Skeletal muscle satellite cell (primary cell): ENCODE measurements around the gene CORO6.

Experiments
- H3K27me3 ChIP-seq: 2 replicates; pipeline ENCODE4 v1.7.0; 2013; ENCODE audit warnings: low read length; ENCODE audit not compliant: control insufficient read depth, insufficient read depth
- H3K36me3 ChIP-seq: 2 replicates; pipeline ENCODE4 v1.7.0; 2013; ENCODE audit warnings: mild to moderate bottlenecking, control low read depth, low read length; ENCODE audit not compliant: insufficient read depth
- H3K4me1 ChIP-seq: 2 replicates; pipeline ENCODE4 v1.7.0; 2013; ENCODE audit warnings: low read length; ENCODE audit not compliant: control insufficient read depth, insufficient read depth
- H3K4me2 ChIP-seq: 2 replicates; pipeline ENCODE4 v1.7.0; 2013; ENCODE audit warnings: mild to moderate bottlenecking, low read length
- H3K4me3 ChIP-seq: 2 replicates; pipeline ENCODE4 v1.7.0; 2013; ENCODE audit warnings: low read length
- H3K9ac ChIP-seq: 2 replicates; pipeline ENCODE4 v1.7.0; 2013; ENCODE audit warnings: mild to moderate bottlenecking, low read depth, low read length, moderate library complexity
- H3K9me3 ChIP-seq: replicated peaks from 2 replicates; pipeline ENCODE4 v1.7.0; 2013; ENCODE audit warnings: mild to moderate bottlenecking, control low read depth, low read length

The CORO6 gene

GRCh38 chr17:29577385-29578211 lies 45.1 kb downstream of the CORO6 start:
- Histone ChIP-seq H3K4me2 (peak overlapping the region; percentile 53), H3K4me3 (peak overlapping the region; percentile 18), H3K36me3 (peaks cover 61% of the 10 kb centered on the region), H3K4me1 (peaks cover 21% of the 10 kb centered on the region), H3K9ac (no peak overlapping the region), H3K9me3 (no peaks in the 10 kb centered on the region), H3K27me3 (no peaks in the 10 kb centered on the region)

GRCh38 chr17:29577001-29577370 lies 45.7 kb downstream of the CORO6 start:
- Histone ChIP-seq H3K4me3 (no peak overlapping the region), H3K36me3 (peaks cover 55% of the 10 kb centered on the region), H3K4me1 (peaks cover 28% of the 10 kb centered on the region), H3K4me2 (no peak overlapping the region), H3K9me3 (no peaks in the 10 kb centered on the region), H3K9ac (no peak overlapping the region), H3K27me3 (no peaks in the 10 kb centered on the region)

GRCh38 chr17:29576214-29577000 lies 46.3 kb downstream of the CORO6 start:
- H3K4me1 ChIP-seq = peaks cover 28% of the 10 kb centered on the region
- no peak overlapping the region for H3K9ac ChIP-seq
- no peak overlapping the region for H3K4me3 ChIP-seq
- no peak overlapping the region for H3K4me2 ChIP-seq
- peaks cover 49% of the 10 kb centered on the region for H3K36me3 ChIP-seq
- H3K9me3 ChIP-seq = no peaks in the 10 kb centered on the region
- H3K27me3 ChIP-seq = no peaks in the 10 kb centered on the region

GRCh38 chr17:29575511-29576213 lies 47.0 kb downstream of the CORO6 start:
- H3K4me1 ChIP-seq = peaks cover 28% of the 10 kb centered on the region
- no peaks in the 10 kb centered on the region for H3K27me3 ChIP-seq
- peaks cover 50% of the 10 kb centered on the region for H3K36me3 ChIP-seq
- no peak overlapping the region for H3K4me2 ChIP-seq
- H3K9ac ChIP-seq = no peak overlapping the region
- H3K4me3 ChIP-seq = no peak overlapping the region
- no peaks in the 10 kb centered on the region for H3K9me3 ChIP-seq

GRCh38 chr17:29574732-29575510 lies 47.8 kb downstream of the CORO6 start:
- peaks cover 28% of the 10 kb centered on the region for H3K4me1 ChIP-seq
- H3K36me3 ChIP-seq = peaks cover 48% of the 10 kb centered on the region
- no peaks in the 10 kb centered on the region for H3K9me3 ChIP-seq
- H3K4me2 ChIP-seq = no peak overlapping the region
- H3K27me3 ChIP-seq = no peaks in the 10 kb centered on the region
- H3K9ac ChIP-seq = no peak overlapping the region
- no peak overlapping the region for H3K4me3 ChIP-seq

GRCh38 chr17:29573871-29574731 lies 48.6 kb downstream of the CORO6 start:
- Histone ChIP-seq H3K9ac (no peak overlapping the region), H3K4me3 (no peak overlapping the region), H3K4me2 (no peak overlapping the region), H3K27me3 (no peaks in the 10 kb centered on the region), H3K9me3 (no peaks in the 10 kb centered on the region), H3K4me1 (peaks cover 34% of the 10 kb centered on the region), H3K36me3 (peaks cover 45% of the 10 kb centered on the region)

- peaks cover 36% of the 10 kb centered on the region for H3K4me1 ChIP-seq
- peaks cover 45% of the 10 kb centered on the region for H3K36me3 ChIP-seq
- H3K4me3 ChIP-seq = no peak overlapping the region
- H3K4me2 ChIP-seq = no peak overlapping the region
- no peak overlapping the region for H3K9ac ChIP-seq
- H3K27me3 ChIP-seq = no peaks in the 10 kb centered on the region
- no peaks in the 10 kb centered on the region for H3K9me3 ChIP-seq
These were observed 49.2 kb downstream of the CORO6 start for GRCh38 chr17:29573558-29573869.

- peak overlapping the region; percentile 46 for H3K4me3 ChIP-seq
- peaks cover 31% of the 10 kb centered on the region for H3K4me1 ChIP-seq
- no peaks in the 10 kb centered on the region for H3K9me3 ChIP-seq
- no peaks in the 10 kb centered on the region for H3K27me3 ChIP-seq
- H3K9ac ChIP-seq = peak overlapping the region; percentile 29
- H3K36me3 ChIP-seq = peaks cover 45% of the 10 kb centered on the region
- H3K4me2 ChIP-seq = peak overlapping the region; percentile 70
These were observed 49.8 kb downstream of the CORO6 start for GRCh38 chr17:29572691-29573557.

GRCh38 chr17:29571883-29572681 lies 50.6 kb downstream of the CORO6 start:
- Histone ChIP-seq H3K4me3 (no peak overlapping the region), H3K4me1 (peaks cover 23% of the 10 kb centered on the region), H3K27me3 (no peaks in the 10 kb centered on the region), H3K9ac (peak overlapping the region; percentile 9), H3K36me3 (peaks cover 38% of the 10 kb centered on the region), H3K9me3 (no peaks in the 10 kb centered on the region), H3K4me2 (peak overlapping the region; percentile 70)
